ENCODE data around the gene EXOC6B. TPM values are rescaled to one million over a fixed set of nuclear protein-coding genes. Genes with fewer than 3 reads are reported as not detected.
"Not testable (repeated sequence)": the region's sequence is repeated elsewhere in the genome, so short reads cannot be mapped to it uniquely, and the experiment has no call there.

The EXOC6B gene
- total RNA-seq, 1 experiment from 2014 or later, result 40.1 TPM

DNA sequence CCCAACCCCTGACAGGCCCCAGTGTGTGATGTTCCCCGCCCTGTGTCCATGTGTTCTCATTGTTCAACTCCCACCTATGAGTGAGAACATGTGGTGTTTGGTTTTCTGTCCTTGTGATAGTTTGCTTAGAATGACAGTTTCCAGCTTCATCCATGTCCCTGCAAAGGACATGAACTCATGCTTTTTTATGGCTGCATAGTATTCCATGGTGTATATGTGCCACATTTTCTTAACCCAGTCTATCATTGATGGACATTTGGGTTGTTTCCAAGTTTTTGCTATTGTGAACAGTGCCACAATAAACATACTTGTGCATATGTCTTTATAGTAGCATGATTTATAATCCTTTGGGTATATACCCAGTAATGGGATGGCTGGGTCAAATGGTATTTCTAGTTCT lies 270.9 kb downstream of the EXOC6B start:
- not testable (repeated sequence) for H2BK15ac ChIP-seq (ENCODE audit: low read depth, low read length)
- WGBS (ENCODE audit: extremely low coverage, insufficient read length, low lambda C conversion rate), result no CpG with 5 or more reads among the region's 1 CpG

More for the DNA sequence above, 270.9 kb downstream of the EXOC6B start:
- not testable (repeated sequence) for H2AK5ac ChIP-seq (ENCODE audit: insufficient read length, low read length); H3K79me1 ChIP-seq (ENCODE audit: insufficient read depth, low read depth, low read length, poor library complexity, severe bottlenecking); H3T11ph ChIP-seq (ENCODE audit: low read length); H3K4ac ChIP-seq (ENCODE audit: low read depth, low read length); H3K27me3 Mint-ChIP-seq (ENCODE audit: low read depth); H3K9ac ChIP-seq (ENCODE audit: extremely low read depth, insufficient read length, low read length); H3K9me3 Mint-ChIP-seq; H3K9me3 ChIP-seq (ENCODE audit: control insufficient read depth, low read depth, low read length); H3K4me2 ChIP-seq (ENCODE audit: insufficient read depth, insufficient read length, low read length); H3K4me1 ChIP-seq (ENCODE audit: insufficient read depth, low read length); DNase-seq; H3K23me2 ChIP-seq (ENCODE audit: insufficient read length, low read depth, low read length, poor library complexity, severe bottlenecking); H4K8ac ChIP-seq (replicated peaks; ENCODE audit: insufficient read length, low read depth, low read length); H4K91ac ChIP-seq (ENCODE audit: insufficient read length, low read depth, low read length); H3K14ac ChIP-seq (ENCODE audit: insufficient read depth, low read length); H3K27ac Mint-ChIP-seq; H3K18ac ChIP-seq (ENCODE audit: insufficient read length, low read depth, low read length); H2BK120ac ChIP-seq (ENCODE audit: low read depth, low read length, poor library complexity, severe bottlenecking); H3K27ac ChIP-seq (ENCODE audit: insufficient read length, low read depth, low read length); H3K23ac ChIP-seq (ENCODE audit: insufficient read length, low read depth, low read length); H3K79me2 ChIP-seq (ENCODE audit: insufficient read depth, low read length); H4K20me1 ChIP-seq (ENCODE audit: control insufficient read depth, insufficient read depth, insufficient read length); H2BK12ac ChIP-seq (ENCODE audit: insufficient read length, low read depth, low read length); H3K27me3 ChIP-seq (ENCODE audit: insufficient read depth, low read length); H4K5ac ChIP-seq (ENCODE audit: insufficient read length, low read depth, low read length); H3K4me3 Mint-ChIP-seq; H2AFZ ChIP-seq (ENCODE audit: low read length); H3K4me1 Mint-ChIP-seq; H2BK5ac ChIP-seq (ENCODE audit: insufficient read length, low read length); H2BK20ac ChIP-seq (ENCODE audit: low read depth, low read length, poor library complexity, severe bottlenecking); H3K56ac ChIP-seq (ENCODE audit: insufficient read length, low read depth, low read length)
- H3K36me3 Mint-ChIP-seq (ENCODE audit: insufficient read depth in 1 of 3, low read depth in 3 of 3), result peaks cover 7 to 11% (median 7%) of the 10 kb centered on the region in 3 experiments
